SK-N-MC (cell line): ENCODE results near the gene NYAP2.

Experiments used
- DNase-seq: peaks from one replicate; pipeline ENCODE4 v3.0.0-alpha.2; 2011; ENCODE audit warnings: low read depth, low spot score
- H3K27ac ChIP-seq: fragments of 200-600 bp; sonication (generic); 2 replicates; pipeline ENCODE4 v1.5.1; 2016; ENCODE audit warnings: mixed run types
- H3K36me3 ChIP-seq: fragments of 200-600 bp; sonication (generic); 2 replicates; pipeline ENCODE4 v1.6.1; 2017; ENCODE audit warnings: antibody characterized with exemption, low read length, mixed read lengths; ENCODE audit not compliant: insufficient read depth
- H3K4me3 ChIP-seq: fragments of 200-600 bp; sonication (generic); 2 replicates; pipeline ENCODE4 v1.5.1; 2016
- H3K9ac ChIP-seq: fragments of 200-600 bp; sonication (generic); 2 replicates; pipeline ENCODE4 v1.8.0; 2017; ENCODE audit warnings: mixed run types, mixed read lengths; ENCODE audit not compliant: insufficient read length
- H3K9me3 ChIP-seq: fragments of 200-600 bp; sonication (generic); 2 replicates; pipeline ENCODE4 v1.6.1; 2017; ENCODE audit warnings: low read depth, mild to moderate bottlenecking, antibody characterized with exemption, low read length, moderate library complexity, mixed read lengths
- EZH2 ChIP-seq: fragments of 200-600 bp; sonication (generic); IDR thresholded peaks from one replicate; pipeline ENCODE4 v1.6.1; 2017; ENCODE audit warnings: antibody characterized with exemption
- FOXP2 ChIP-seq: optimal IDR thresholded peaks from 2 replicates; pipeline ENCODE3; 2011; ENCODE audit warnings: mild to moderate bottlenecking, moderate library complexity; ENCODE audit not compliant: insufficient read depth; ENCODE audit errors: extremely low read length, control extremely low read depth
- POLR2AphosphoS5 ChIP-seq: IDR thresholded peaks from 2 replicates; pipeline ENCODE4 v1.6.1; 2012; ENCODE audit warnings: mild to moderate bottlenecking, low read depth, low read length, borderline replicate concordance

Gene NYAP2

DNA sequence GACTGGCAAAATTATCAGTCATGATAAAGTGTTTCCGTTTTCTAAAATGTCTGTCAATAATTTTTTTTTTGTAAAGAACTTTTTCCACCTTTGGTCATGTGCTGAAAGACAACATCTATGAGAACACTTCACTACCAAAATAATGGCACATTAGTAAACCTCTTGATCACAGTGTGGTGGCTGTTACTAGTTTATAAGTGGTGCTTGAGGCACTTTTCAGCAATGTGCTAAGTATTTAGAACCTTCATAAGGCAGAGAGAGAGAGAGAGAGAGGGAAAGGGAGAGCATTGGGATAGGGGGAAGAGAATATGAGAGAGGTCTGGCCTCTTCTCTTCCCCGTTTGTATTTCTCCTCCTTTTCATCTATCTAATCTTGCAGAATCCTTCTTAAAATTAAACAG is 1.1 kb upstream of the NYAP2 start:
- Histone ChIP-seq H3K9ac (no peak overlapping the region), H3K36me3 (no peaks in the 10 kb centered on the region), H3K27ac (no peak overlapping the region), H3K4me3 (no peak overlapping the region), H3K9me3 (no peaks in the 10 kb centered on the region)
- no peak for DNase-seq
- TF ChIP-seq POLR2AphosphoS5 (no peak), FOXP2 (no peak), EZH2 (no peak)

DNA sequence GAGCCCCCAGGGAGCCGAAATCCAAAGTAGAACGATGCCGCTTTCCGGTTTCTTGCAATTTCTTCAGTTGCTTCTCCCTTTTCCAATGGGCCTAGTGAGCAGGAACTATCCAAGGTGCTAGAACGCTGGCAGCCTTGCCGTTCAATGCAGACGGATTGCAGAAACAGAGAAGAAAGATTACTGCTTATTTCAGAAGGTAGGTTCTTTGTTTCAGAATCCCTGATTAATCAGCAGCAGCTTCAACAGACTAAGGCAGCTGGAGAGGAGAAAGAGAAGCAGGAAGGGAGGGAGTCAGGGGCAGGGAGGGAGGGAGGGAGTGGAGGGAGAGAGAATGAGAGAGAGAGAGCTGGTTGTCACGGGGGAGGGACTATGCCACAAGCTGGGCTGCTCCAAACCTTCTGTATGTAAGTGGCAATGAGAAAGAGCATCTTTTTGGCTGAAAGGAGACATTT is 576 bp downstream of the NYAP2 start:
- Histone ChIP-seq H3K36me3 (no peaks in the 10 kb centered on the region), H3K27ac (no peak overlapping the region), H3K9me3 (no peaks in the 10 kb centered on the region), H3K4me3 (no peak overlapping the region), H3K9ac (no peak overlapping the region)
- no peak for TF ChIP-seq POLR2AphosphoS5
- TF ChIP-seq FOXP2, result no peak
- no peak for TF ChIP-seq EZH2
- DNase-seq, result no peak

DNA sequence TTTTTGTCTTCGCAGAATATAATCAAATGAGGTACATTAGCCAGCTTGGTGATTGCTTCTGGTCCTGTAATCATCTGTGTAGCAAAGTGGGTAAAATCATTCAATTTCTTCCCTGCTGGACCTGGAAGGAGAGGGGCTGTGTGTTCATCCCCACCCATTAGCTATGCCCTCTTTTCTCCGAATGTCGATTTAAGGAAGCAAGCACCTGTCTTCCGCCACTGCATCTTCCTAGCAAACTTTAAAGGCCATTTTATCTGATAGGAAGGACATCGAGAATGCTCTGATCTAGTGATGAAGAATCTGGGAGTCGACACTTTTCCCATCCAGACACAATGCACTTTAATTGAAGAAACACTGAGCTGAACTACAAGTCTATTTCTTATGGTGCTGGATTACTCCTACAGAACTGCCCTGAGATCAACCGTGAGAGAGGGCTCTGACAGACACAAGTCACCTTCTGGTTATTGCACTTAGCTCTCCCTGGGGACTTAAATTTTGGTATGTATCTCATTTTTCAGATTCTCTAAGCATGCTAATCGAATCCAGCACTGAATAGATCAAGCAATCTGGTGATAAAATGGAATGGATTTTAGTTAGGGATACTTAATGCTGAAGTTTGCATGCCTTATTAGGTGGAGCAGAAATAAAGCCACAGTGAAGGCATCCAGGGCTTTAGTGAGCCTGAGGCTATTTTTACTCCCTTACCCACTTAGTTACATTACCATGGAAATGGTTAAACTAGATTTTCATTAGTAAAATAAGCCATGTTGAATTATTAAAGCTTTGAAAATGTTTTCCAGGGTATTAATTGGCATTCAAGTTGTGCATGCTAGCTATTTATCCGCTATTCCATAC is 1.3 kb downstream of the NYAP2 start:
- Histone ChIP-seq H3K36me3 (no peaks in the 10 kb centered on the region), H3K9ac (no peak overlapping the region), H3K4me3 (no peak overlapping the region), H3K9me3 (no peaks in the 10 kb centered on the region), H3K27ac (no peak overlapping the region)
- no peak for DNase-seq
- TF ChIP-seq FOXP2 (no peak), EZH2 (no peak), POLR2AphosphoS5 (no peak)

DNA sequence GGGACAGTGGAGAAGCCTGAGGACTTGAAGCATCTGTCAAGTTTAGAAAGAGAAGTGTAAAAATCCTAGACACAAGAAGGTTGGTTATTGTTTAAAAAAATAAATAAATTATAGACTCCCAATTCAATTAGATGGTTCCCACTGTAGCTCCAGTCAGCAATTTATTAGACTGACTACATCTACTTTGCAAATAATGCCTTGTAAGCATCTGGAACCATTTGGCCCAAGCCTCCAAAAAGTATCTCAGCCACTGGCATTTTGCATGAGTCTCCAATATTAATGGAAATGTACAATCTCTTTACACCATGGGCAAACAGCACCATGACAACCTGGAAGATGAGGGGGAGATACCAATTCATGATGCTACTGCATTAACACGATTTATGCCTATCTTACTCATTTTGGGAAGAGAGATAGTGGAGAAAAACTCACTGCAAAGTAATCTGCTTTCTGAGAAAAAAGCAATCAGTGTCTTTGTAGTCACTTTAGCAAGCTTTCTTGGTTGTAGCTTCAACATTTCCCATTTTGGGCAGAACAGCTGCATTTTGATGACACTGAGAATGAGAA is 2.8 kb downstream of the NYAP2 start:
- no peak for DNase-seq
- Histone ChIP-seq H3K36me3 (no peaks in the 10 kb centered on the region), H3K9ac (no peak overlapping the region), H3K4me3 (no peak overlapping the region), H3K27ac (no peak overlapping the region), H3K9me3 (no peaks in the 10 kb centered on the region)
- TF ChIP-seq FOXP2 (no peak), EZH2 (no peak), POLR2AphosphoS5 (no peak)

DNA sequence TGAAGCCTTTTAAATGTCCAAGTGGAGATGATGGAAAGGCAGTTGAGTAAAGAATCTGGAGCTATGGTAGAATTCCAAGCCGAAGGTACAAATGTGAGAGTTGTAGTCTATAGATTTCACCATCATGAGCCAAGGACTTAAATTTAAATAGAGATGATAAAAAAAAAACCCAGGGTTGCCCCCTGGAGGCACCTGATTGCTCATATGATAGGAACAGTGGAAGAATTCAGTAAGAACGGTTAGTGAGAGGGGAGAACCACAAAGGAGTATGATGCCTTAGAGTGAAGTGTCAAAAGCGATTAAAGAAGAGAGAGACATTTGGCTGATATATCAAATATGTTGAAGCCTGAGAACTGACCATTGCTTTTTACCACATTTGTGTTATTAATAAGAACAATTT is 11.9 kb downstream of the NYAP2 start:
- Histone ChIP-seq H3K36me3 (no peaks in the 10 kb centered on the region), H3K9me3 (no peaks in the 10 kb centered on the region), H3K9ac (no peak overlapping the region), H3K4me3 (no peak overlapping the region), H3K27ac (no peak overlapping the region)
- no peak for DNase-seq
- TF ChIP-seq FOXP2 (no peak), EZH2 (no peak), POLR2AphosphoS5 (no peak)

DNA sequence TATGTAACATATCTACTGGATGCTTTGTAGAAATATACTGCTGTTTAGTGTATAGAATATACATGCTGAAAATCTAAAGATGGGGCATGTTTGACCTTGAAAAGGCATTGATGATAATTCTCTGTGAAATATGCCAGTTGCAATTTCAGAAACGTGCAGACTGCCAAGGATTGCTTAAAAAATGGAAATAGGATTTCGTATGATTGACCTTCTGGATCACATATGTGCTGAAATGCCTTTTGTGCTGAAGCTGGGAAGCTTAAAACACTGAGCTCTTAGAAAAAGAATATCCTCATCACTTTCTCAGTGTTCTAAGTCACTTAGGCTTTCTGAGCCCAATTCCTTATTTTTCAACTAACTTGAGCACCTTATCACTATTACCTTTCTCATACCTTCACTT is 14.3 kb downstream of the NYAP2 start:
- Histone ChIP-seq H3K9ac (no peak overlapping the region), H3K4me3 (no peak overlapping the region), H3K27ac (no peak overlapping the region), H3K9me3 (no peaks in the 10 kb centered on the region), H3K36me3 (no peaks in the 10 kb centered on the region)
- TF ChIP-seq FOXP2 (no peak), POLR2AphosphoS5 (no peak), EZH2 (no peak)
- DNase-seq, result no peak

DNA sequence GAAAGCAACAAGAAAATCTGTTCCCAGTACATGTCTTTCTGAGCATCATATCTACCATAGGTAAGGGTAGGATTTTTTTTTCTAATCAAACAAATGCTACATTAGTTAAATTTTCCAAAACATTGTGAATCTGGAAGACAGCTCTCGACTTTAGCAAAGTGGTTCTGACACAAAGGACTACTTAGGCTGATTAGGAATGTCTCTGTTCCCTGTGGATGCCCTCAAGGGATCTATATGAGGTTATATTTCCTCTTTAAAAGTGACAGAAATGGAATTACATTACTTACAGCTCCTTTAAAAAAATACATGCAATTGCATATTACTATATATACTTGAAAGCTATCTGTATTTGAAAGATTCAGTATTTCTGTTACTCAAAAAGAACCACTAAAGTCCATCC is 15.4 kb downstream of the NYAP2 start:
- DNase-seq, result no peak

DNA sequence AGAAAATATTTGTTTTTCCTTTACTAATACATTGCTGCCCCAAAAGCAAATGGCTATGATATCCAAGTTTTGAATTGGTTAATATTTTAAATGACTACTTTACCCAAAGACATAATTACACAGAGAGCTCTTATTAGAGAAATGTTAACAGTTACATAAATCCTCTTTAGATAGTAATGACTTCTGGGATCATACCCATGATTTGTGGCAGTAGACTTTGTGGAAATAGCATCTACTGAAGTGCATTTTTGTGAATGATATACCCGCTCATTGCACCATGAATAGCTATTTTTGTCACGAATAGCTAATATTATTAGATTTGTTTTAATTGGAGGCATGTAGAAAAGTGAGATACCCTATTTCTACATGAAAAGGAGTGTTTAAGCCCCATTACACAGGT is 15.8 kb downstream of the NYAP2 start:
- H3K9me3 ChIP-seq, result no peaks in the 10 kb centered on the region
- H3K4me3 ChIP-seq, result no peak overlapping the region
- H3K27ac ChIP-seq, result no peak overlapping the region
- TF ChIP-seq FOXP2 (no peak), EZH2 (no peak), POLR2AphosphoS5 (no peak)
- no peaks in the 10 kb centered on the region for H3K36me3 ChIP-seq
- DNase-seq, result no peak
- no peak overlapping the region for H3K9ac ChIP-seq

More for the DNA sequence above, 15.4 kb downstream of the NYAP2 start:
- no peak overlapping the region for H3K9ac ChIP-seq
- TF ChIP-seq FOXP2 (no peak), EZH2 (no peak), POLR2AphosphoS5 (no peak)
- H3K4me3 ChIP-seq, result no peak overlapping the region
- no peaks in the 10 kb centered on the region for H3K36me3 ChIP-seq
- H3K27ac ChIP-seq, result no peak overlapping the region
- H3K9me3 ChIP-seq, result no peaks in the 10 kb centered on the region
